Measurements from ENCODE around the gene FAM98B. TPM values are rescaled to one million over a fixed set of nuclear protein-coding genes. Genes with fewer than 3 reads are reported as not detected.

The FAM98B gene
- total RNA-seq, 4 donors from 2014 or later = 12.1 to 36.0 (median 13.3) TPM

GRCh38 chr15:38486936-38487335, 33.0 kb downstream of the FAM98B start:
- no peak for TF ChIP-seq CTCF (IDR thresholded peaks at IDR 0.05; ENCODE audit: low read depth)

- TF ChIP-seq CTCF (IDR thresholded peaks at IDR 0.05; ENCODE audit: low read depth) = no peak
Measured at GRCh38 chr15:38487378-38487777, 33.5 kb downstream of the FAM98B start.

GRCh38 chr15:38490242-38490922, 36.5 kb downstream of the FAM98B start:
- no peak for TF ChIP-seq CTCF (IDR thresholded peaks at IDR 0.05; ENCODE audit: low read depth)

- no peak for TF ChIP-seq CTCF (IDR thresholded peaks at IDR 0.05; ENCODE audit: low read depth)
Measured at GRCh38 chr15:38496151-38496550, 42.2 kb downstream of the FAM98B start.

- no peak for TF ChIP-seq CTCF (IDR thresholded peaks at IDR 0.05; ENCODE audit: low read depth)
Measured at GRCh38 chr15:38499651-38500050, 45.7 kb downstream of the FAM98B start.

GRCh38 chr15:38503496-38503895, 49.6 kb downstream of the FAM98B start:
- no peak for TF ChIP-seq CTCF (IDR thresholded peaks at IDR 0.05; ENCODE audit: low read depth)

GRCh38 chr15:38504680-38505467, 50.9 kb downstream of the FAM98B start:
- TF ChIP-seq CTCF (IDR thresholded peaks at IDR 0.05; ENCODE audit: low read depth) = no peak

Measured in subcutaneous adipose tissue (tissue), 4 donors.